H1 (cell line): ENCODE results near the gene ARHGAP8. TPM values are rescaled to one million over a fixed set of nuclear protein-coding genes. Genes with fewer than 3 reads are reported as not detected.

Experiments used
- CHD2 ChIP-seq: IDR thresholded peaks from 2 replicates; pipeline ENCODE4 v1.6.1; 2012; ENCODE audit warnings: low read length, improper control_type of control experiment
- CTBP2 ChIP-seq: IDR thresholded peaks from 2 replicates; pipeline ENCODE4 v1.7.0; 2011; ENCODE audit warnings: borderline replicate concordance, mild to moderate bottlenecking, moderate library complexity, mixed read lengths, low read length; ENCODE audit not compliant: insufficient read depth, insufficient read length
- JUND ChIP-seq: IDR thresholded peaks from 2 replicates; pipeline ENCODE4 v1.6.1; 2011; ENCODE audit warnings: mild to moderate bottlenecking, improper control_type of control experiment, low read length
- NANOG ChIP-seq: IDR thresholded peaks from 2 replicates; pipeline ENCODE4 v1.6.1; 2011; ENCODE audit warnings: low read length, low read depth, mild to moderate bottlenecking, inconsistent platforms; ENCODE audit not compliant: insufficient read depth, poor library complexity, severe bottlenecking
- YY1 ChIP-seq: IDR thresholded peaks from 2 replicates; pipeline ENCODE4 v1.6.1; 2011; ENCODE audit warnings: low read depth, mild to moderate bottlenecking, low read length
- ZNF274 ChIP-seq: IDR thresholded peaks from 2 replicates; pipeline ENCODE4 v1.7.0; 2012; ENCODE audit warnings: low read length, borderline replicate concordance; ENCODE audit errors: extremely low read depth
- polyA plus RNA-seq, 7 experiments: library from polyadenylated mRNA; depleted of rRNA in 3 of 7; stranded (reverse) in 5 of 7; unstranded in 2 of 7; fragments of >200 nt in 5 of 7; fragments of 200-250 nt in 2 of 7; gene quantifications; 1 replicate in 5 of 7; 2 replicates in 1 of 7; 4 replicates in 1 of 7; pipeline versions ENCODE4 v1.2.1 to v1.2.3, GENCODE V29; 2011 to 2013; ENCODE audit warnings: missing spikeins in 2 of 7, mixed read lengths in 2 of 7
- total RNA-seq: library from RNA; stranded (reverse); fragmentation: NEBNext Ultra II Directional; extraction: Animal tissue kit (Norgen Biotek cat#: 25700); gene quantifications from 2 replicates; pipeline ENCODE4 v1.2.1, GENCODE V29; 2021
- TF ChIP-seq, protein P1 (sequence below), 3 experiments: IDR thresholded peaks; 1 replicate in 2 of 3; 2 replicates in 1 of 3; pipeline versions ENCODE4 v1.5.1 to v1.6.1; 2011; ENCODE audit warnings: low read length in 3 of 3, mild to moderate bottlenecking in 3 of 3, inconsistent platforms in 2 of 3, low read depth in 1 of 3, moderate library complexity in 1 of 3; ENCODE audit not compliant: insufficient read depth in 1 of 3; ENCODE audit errors: control extremely low read depth in 1 of 3

ARHGAP8 gene
- total and polyA plus RNA-seq, 2 of the 8 experiments (the other 6 are each of a cell fraction or from before 2014, with no cell fraction given): 35.6 to 47.7 TPM

DNA sequence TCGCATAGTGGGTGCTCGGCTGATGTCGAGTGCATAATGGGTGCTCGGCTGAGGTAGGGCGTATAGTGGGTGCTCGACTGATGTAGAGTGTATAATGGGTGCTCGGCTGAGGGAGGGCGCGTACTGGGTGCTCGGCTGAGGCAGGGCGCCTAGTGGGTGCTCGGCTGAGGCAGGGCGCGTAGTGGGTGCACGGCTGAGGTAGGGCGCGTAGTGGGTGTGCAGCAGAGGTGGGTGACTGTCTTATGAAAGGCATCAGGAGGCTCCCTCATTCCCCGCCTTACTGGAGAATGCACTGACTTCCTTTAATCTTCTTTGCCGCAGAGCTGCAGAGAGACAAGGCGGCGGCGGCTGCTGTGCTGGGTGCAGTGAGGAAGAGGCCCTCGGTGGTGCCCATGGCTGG is 33.8 kb downstream of the ARHGAP8 start (continued):
- TF ChIP-seq, protein P1, sequence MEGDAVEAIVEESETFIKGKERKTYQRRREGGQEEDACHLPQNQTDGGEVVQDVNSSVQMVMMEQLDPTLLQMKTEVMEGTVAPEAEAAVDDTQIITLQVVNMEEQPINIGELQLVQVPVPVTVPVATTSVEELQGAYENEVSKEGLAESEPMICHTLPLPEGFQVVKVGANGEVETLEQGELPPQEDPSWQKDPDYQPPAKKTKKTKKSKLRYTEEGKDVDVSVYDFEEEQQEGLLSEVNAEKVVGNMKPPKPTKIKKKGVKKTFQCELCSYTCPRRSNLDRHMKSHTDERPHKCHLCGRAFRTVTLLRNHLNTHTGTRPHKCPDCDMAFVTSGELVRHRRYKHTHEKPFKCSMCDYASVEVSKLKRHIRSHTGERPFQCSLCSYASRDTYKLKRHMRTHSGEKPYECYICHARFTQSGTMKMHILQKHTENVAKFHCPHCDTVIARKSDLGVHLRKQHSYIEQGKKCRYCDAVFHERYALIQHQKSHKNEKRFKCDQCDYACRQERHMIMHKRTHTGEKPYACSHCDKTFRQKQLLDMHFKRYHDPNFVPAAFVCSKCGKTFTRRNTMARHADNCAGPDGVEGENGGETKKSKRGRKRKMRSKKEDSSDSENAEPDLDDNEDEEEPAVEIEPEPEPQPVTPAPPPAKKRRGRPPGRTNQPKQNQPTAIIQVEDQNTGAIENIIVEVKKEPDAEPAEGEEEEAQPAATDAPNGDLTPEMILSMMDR (IDR thresholded peaks at IDR 0.05; ENCODE audit: control extremely low read depth in 1 of 3, insufficient read depth in 1 of 3, low read depth in 1 of 3, low read length in 3 of 3): no peak
- no peak for TF ChIP-seq YY1
- no peak for TF ChIP-seq NANOG
- TF ChIP-seq CTBP2: no peak
- TF ChIP-seq JUND: no peak
- TF ChIP-seq ZNF274: no peak
- no peak for TF ChIP-seq CHD2
